GM12892 (cell line): ENCODE data around the gene RMDN2.

Source experiments
- DNase-seq: peaks from one replicate; pipeline ENCODE4 v3.0.0; 2011; ENCODE audit not compliant: insufficient read length
- FAIRE-seq: peaks from 2 replicates; lab custom pipeline; 2011; peaks lifted over from hg19 to GRCh38; lab: Jason Lieb, UNC
- POLR2A ChIP-seq: IDR thresholded peaks from 2 replicates; pipeline ENCODE4 v1.6.1; 2011; ENCODE audit warnings: low read depth, low read length, control low read depth
- POLR2AphosphoS5 ChIP-seq: IDR thresholded peaks from 2 replicates; pipeline ENCODE4 v1.6.1; 2011; ENCODE audit warnings: low read depth, low read length, control low read depth
- TAF1 ChIP-seq: IDR thresholded peaks from 2 replicates; pipeline ENCODE4 v1.6.1; 2011; ENCODE audit warnings: low read depth, mild to moderate bottlenecking, control low read depth, low read length, borderline replicate concordance

The RMDN2 gene

DNA sequence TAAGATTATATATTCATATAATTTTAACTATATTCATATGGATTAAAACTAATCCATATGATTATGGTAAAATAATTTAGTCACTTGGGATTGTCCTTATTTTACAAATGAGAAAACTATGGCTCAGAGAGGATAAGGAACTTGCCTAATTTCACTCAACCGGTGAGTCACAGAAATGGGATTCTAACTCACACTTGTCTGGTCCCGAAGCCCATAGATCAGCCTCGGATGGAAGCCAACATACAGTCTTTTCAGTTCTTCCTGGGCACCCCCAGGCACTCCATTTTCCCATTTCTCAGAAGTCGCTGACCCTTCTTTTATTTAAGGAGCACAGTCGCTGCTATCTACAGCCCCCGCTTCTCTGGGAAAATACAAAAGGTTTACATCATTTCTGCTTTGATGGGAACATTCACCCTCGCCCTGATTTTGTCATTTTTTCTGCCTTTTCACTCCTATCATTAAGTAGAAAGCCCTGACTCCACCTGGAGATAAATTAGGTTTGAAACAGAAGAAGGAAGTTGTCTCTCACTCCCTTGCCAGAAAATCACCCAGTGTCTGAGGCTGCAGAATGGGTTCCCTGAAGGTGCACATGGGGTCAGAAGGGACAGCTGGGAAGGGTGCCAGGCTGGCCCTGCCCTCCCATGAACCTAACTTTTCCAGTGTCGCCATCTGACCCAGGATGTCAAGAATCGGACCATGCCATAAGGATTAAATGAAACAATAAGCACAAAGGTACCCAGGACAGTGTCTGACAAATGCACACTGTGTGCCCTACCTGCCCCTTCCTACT, 114.2 kb downstream of the RMDN2 start:
- DNase-seq (no peak), FAIRE-seq (peak; percentile 69)
- TF ChIP-seq POLR2AphosphoS5 (no peak), TAF1 (no peak)

- no peak for FAIRE-seq
- TF ChIP-seq POLR2A: no peak
- TF ChIP-seq TAF1: no peak
- TF ChIP-seq POLR2AphosphoS5: no peak
- DNase-seq: no peak
Observed at GRCh38 chr2:38045811-38046210, 120.7 kb downstream of the RMDN2 start.

GRCh38 chr2:38056216-38056615, 131.1 kb downstream of the RMDN2 start:
- TF ChIP-seq TAF1 (no peak), POLR2AphosphoS5 (no peak)
- FAIRE-seq (no peak), DNase-seq (no peak)

DNA sequence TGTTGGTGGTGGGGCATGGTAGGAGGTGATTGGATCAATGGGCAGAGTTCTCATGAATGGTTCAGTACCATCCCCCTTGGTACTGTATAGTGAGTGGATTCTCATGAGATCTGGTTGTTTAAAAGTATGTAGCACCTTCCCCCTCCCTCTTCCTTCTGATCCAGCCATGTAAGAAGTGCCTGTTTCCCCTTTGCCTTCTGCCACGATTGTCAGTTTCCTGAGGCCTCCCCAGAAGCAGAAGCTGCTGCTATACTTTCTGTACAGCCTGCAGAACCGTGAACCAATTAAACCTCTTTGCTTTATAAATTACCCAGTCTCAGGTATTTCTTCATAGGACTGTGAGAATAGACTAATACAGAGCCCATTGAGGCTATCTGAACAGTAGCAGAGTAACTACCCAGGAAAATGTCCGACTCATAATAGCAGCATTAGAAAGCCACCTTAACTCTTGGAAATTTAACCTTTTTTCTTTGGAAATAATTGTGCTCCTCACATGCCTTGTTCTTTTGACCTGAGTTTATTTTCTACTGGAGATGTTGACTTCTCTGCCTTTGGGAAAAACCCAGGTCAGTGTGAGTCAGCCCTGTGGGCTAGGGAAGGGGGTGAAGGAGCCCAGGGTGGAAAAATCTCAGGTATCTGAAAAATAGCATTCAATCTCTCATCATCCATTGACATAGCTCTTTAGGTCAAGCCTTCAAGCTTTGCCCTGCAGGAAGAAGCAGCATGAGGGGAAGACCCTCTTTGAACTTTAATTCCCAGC, 132.7 kb downstream of the RMDN2 start:
- TF ChIP-seq TAF1 (no peak), POLR2A (no peak), POLR2AphosphoS5 (no peak)
- DNase-seq: no peak
- peak; percentile 81 for FAIRE-seq

DNA sequence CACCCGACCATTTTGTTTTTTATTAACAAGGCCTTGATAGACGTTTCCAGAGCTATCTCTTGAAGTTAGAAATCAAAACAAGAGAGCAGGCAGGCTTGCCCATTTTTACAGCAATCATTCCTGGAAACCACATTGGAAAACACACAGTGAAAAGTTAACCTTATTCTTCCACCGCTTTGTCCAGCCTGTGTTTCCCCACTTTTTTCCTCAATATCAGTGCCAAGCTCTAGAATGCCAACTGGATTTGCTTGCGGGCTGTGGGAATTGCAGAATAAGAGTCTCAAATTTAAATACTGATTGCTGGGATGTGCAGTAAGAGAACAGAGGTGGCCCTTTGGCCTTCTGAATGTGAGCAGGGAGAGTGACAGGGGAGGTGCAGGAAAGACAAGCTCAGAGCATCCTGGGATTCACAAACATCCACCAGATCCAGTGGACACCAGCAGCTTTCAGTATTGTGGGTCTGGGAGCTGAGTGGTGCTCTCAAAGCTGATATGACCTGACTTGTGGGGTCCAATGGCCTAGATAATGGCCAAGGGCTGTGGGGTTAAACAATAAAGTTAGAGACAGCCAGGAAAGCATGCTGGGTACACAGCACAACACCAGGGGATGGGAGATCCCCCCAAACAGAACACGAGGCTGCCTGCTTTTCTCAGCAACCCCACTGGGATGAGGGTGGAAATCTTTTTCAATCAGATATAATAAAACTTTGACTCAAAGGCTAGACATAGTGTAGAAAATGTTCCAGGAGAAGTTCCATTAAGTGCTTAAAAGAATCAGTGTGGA, 135.3 kb downstream of the RMDN2 start:
- TF ChIP-seq POLR2A (no peak), TAF1 (no peak), POLR2AphosphoS5 (no peak)
- no peak for FAIRE-seq
- no peak for DNase-seq

DNA sequence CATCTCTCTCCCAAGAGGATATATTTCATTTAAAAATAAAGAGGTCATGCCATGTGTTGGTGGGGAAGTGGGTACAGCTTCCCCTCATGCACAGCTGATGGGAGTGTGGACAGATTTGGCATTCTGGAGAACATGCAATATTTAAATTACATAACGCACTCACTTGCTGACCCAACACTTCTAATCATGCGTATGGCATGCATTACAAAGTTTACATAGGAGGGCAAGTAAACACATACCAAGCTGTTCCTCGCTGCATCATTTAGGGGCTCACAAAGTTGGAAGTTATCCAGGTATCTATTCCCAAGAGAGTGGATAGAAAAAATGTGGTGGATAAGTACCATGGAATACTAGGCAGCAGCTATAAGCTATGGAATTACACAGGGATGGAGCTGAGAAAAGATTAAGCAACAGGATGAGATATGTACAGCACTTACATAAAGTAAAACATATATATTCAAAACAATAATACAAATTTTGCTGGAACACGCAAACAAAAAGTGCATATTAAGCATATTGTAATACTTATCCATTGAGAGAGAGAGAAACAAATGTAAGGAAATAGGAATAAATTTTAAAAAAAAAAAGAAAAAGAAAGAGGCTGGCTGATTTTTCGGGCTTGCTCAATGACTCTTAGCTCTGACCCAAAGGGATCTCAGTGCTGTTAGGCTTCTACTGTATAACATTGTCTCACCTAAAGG, 139.9 kb downstream of the RMDN2 start:
- FAIRE-seq: no peak

GRCh38 chr2:38065502-38066135, 140.5 kb downstream of the RMDN2 start:
- no peak for DNase-seq
- FAIRE-seq: no peak
- TF ChIP-seq POLR2AphosphoS5: no peak
- TF ChIP-seq TAF1: no peak

More for the DNA sequence above, 139.9 kb downstream of the RMDN2 start:
- no peak for DNase-seq
- TF ChIP-seq POLR2A (no peak), TAF1 (no peak), POLR2AphosphoS5 (no peak)

GRCh38 chr2:38066421-38067115, 141.5 kb downstream of the RMDN2 start:
- TF ChIP-seq TAF1 (no peak), POLR2A (no peak), POLR2AphosphoS5 (no peak)
- no peak for DNase-seq
- no peak for FAIRE-seq
